ENCODE measurements around the gene GAS2L1.

Gene GAS2L1

DNA sequence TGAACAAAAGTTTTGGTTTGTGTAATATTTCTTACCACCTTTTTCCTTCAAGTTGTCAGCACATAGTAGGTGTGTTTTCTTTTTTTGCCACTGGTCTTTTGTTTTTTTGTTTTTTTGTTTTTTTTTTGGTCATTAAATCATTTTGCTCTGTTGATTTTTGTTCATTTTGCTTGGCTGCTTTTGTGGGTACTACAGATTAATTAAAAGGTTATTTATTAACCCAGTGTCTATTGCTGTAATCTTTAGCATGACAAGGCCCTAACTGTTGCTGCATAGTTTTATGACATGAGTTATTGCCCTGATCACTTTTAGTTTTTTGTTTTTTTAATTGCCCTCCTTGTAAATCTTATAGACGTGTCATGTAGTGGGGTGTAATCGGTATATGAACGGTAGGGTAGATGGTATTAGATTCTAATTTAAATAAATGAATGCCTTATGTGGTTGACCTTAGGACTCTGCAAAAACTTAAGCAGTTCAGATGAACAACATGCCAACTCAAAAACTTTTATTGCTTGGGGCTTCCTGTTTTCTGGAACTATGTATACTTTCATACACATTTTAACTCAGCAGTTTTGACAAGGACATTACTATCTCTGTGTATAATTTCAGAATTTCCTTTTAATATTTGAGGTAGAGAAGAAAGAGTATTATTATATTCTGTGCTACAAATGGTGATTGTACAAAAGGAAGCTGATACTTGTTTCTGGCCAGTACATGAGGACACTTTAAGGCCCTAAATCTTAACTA lies 30.5 kb upstream of the GAS2L1 start:
- ATAC-seq = no peak
- DNase-seq = no peak

- no peak for ATAC-seq
- no peak for DNase-seq
Observed at GRCh38 chr22:29277927-29278326, 28.5 kb upstream of the GAS2L1 start.

DNA sequence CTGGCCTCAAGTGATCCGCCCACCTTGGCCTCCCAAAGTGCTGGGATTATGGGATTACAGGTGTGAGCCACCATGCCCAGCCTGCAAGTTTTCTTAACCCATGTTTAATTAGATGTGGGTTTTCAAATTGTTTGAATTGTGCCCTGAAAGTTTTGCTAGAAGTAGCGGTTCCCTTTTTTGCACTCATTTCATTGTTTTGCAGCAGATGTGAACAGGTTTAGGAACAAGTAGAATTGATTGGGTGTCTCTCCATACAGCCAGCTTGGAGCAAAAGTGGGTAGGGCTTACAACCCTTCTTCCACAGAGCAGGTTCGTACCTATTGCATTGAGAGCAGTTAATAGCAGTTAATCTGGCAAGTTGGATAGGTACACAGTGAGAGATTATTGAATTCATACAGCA lies 22.3 kb upstream of the GAS2L1 start:
- DNase-seq (no peak), ATAC-seq (no peak)

DNA sequence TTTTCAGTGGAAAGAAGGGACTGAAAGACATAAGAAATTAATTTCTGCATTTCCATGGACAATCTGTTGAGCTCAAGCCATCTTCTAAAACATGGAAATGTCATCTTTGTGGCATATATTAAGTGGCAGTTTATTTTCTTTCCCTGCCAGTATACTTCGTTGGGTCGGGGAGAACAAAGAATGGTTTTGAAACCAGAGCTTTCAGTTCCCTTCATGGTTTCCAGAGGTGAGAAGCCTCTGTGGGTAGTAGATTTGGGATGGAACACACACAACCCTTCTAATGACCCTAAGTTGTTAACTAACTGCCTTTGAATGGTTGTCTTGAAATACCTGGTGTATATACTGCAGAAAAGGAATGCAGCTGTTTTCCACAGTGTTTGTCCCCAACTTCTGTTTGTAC lies 17.6 kb upstream of the GAS2L1 start:
- ATAC-seq (no peak), DNase-seq (no peak)

- ATAC-seq = no peak
- no peak for DNase-seq
Observed at GRCh38 chr22:29290061-29290460, 16.4 kb upstream of the GAS2L1 start.

DNA sequence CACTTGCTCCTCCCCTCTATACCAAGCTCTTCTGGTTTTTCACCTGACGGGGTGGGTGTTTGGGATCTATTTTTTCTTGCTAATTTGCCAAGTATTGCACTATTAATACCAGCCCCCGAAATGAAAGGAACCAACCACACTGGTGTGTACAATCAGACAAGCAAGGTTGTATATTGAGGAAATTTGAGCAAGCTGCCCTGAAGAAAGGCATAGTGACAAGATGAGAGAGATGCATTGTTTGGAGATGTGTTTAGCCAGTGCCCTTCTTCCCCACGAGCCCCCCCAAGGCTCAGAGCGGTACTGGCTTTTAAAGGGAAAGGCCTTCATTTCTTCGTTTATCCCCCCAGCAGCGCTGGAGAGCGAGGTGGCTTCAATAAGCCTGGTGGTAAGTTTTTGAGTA lies 15.2 kb upstream of the GAS2L1 start:
- DNase-seq (no peak), ATAC-seq (no peak)

DNA sequence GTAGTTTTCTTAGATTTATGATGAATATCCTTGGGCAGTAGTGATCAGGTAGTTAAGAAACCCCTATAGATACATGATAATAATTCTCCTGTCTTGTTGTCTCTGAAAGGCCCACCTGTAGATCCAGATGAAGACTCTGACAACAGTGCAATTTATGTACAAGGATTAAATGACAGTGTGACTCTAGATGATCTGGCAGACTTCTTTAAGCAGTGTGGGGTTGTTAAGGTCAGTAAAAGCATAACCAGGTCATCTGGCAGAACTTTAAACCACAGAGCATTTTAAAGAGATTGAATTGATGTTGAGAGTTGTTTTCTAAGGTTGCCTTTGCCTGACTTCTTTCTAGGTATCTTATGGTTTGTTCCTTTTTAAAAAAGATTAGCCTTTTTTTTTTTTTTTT lies 14.1 kb upstream of the GAS2L1 start:
- DNase-seq (no peak), ATAC-seq (no peak)

DNA sequence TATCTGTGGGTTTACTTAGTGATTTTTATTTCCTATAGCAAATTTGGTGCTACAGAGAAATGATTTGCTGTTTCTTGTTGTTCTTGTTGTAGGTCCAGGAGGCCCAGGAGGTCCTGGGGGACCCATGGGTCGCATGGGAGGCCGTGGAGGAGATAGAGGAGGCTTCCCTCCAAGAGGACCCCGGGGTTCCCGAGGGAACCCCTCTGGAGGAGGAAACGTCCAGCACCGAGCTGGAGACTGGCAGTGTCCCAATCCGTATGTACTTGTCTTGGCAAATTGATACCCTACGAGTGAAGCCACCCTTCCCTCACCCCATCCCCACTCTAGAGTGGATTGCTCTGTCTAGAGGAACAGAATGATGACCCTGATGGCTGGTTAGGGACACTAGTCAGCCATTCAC lies 7.8 kb upstream of the GAS2L1 start:
- ATAC-seq (no peak), DNase-seq (no peak)

GRCh38 chr22:29299136-29299900 lies 7.1 kb upstream of the GAS2L1 start:
- ATAC-seq (no peak), DNase-seq (no peak)

DNA sequence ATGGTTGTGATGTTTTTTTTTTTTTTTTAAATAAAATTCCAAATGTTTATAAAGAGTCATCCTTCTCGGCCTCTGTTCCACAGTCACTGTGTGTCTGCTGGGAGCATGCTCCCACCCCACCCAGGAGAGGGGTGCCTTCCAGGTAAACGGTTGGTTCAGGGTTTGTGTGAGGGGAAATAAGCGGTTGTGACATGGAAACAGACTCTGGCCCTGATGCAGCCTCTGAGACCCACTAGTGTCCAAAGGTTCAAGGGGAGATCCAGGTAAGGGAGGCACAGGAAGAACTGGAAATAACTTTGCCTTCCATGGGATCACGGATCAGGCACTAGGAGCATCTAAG lies 6.0 kb upstream of the GAS2L1 start:
- no peak for DNase-seq

DNA sequence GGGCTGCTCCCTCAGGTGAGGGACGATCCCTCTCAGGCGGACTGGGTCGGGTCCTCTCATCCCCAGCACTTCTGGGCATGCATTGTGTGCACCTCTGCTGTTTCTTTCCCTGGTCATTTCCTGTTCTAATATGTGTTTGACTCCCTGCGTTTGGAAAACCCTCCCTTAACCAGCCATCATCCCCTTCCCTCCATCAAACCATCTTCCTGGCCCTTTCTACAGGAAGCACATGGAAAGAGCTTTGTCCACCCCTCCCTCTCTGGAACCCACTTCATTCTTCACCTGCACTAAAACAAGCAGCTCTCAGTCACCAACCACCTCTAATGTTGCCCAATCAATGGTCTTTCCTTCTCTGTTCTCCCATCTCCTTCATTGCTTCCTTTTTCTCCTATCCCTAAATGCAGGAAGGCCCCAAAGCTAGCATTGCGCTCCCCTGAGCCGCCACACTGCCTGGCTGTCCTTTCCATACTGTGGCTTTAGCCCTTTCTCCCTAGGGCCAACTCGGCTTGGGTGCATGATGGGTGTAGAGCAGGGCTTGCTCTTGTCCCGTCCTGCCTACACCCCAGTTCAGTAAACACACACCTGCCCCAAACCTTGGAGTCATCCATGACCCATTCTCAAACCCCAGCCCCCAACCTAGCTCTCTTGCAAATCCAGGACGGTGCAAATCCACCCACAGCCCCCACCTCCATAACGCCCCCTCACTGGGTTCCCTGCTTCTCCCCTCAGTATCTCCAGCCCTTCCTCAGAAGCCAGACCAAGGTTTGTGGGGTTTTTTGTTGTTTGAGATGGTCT lies 5.4 kb upstream of the GAS2L1 start:
- ATAC-seq = no peak
- no peak for DNase-seq

More for the DNA sequence above, 6.0 kb upstream of the GAS2L1 start:
- no peak for ATAC-seq

- ATAC-seq (no peak), DNase-seq (no peak)
Observed at GRCh38 chr22:29301716-29302401, 4.6 kb upstream of the GAS2L1 start.

DNA sequence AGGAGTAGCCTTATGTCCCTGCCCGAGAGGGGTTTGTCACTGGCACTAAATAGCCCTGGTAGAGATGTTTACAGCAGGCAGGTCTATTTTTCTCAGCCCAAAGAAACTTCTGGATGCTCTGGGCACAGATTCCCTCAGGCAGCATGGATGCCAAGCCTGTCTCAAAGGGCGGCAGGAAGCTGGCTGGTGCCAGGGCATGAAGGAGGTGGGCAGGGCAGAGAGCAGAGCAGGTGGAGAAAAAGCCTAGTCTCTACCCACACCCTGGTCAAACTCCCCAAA lies 4.1 kb upstream of the GAS2L1 start:
- ATAC-seq (no peak), DNase-seq (no peak)

- no peak for ATAC-seq
- no peak for DNase-seq
Observed at GRCh38 chr22:29302681-29303465, 3.6 kb upstream of the GAS2L1 start.

DNA sequence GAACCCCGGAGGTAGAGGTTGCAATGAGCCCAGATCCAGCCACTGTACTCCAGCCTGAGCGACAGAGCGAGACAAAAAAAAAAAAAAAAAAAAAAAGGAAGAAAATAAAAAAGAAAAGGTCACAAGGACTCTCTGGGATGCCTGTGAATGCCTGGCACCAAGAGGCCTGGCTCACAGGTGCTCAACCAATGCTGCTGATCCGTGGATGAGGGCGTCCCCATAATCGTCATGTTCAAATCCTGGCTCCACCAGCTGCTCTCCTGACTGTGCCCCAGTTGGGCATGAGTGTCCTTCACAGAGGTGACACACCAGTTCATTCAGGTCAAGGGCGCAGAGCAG lies 645 bp upstream of the GAS2L1 start:
- no peak for DNase-seq
- no peak for ATAC-seq

GRCh38 chr22:29306835-29307595 lies 565 bp downstream of the GAS2L1 start:
- DNase-seq (peak; percentile 51), ATAC-seq (no peak)

GRCh38 chr22:29307596-29308147 lies 1.2 kb downstream of the GAS2L1 start:
- no peak for DNase-seq
- no peak for ATAC-seq

DNA sequence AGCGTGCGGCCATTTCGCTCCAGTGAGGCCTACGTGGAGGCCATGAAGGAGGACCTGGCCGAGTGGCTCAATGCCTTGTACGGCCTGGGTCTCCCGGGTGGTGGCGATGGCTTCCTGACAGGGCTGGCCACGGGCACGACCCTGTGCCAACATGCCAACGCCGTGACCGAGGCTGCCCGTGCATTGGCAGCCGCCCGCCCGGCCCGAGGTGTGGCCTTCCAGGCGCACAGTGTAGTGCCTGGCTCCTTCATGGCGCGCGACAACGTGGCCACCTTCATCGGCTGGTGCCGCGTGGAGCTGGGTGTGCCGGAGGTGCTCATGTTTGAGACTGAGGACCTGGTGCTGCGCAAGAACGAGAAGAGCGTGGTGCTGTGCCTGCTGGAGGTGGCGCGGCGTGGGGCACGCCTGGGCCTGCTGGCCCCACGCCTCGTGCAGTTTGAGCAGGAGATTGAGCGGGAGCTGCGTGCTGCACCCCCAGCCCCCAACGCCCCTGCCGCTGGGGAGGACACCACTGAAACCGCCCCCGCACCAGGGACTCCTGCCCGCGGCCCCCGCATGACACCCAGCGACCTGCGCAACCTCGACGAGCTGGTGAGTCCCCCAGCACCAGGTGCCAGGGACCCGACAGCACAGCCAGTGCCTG lies 1.8 kb downstream of the GAS2L1 start:
- ATAC-seq = no peak
- no peak for DNase-seq

DNA sequence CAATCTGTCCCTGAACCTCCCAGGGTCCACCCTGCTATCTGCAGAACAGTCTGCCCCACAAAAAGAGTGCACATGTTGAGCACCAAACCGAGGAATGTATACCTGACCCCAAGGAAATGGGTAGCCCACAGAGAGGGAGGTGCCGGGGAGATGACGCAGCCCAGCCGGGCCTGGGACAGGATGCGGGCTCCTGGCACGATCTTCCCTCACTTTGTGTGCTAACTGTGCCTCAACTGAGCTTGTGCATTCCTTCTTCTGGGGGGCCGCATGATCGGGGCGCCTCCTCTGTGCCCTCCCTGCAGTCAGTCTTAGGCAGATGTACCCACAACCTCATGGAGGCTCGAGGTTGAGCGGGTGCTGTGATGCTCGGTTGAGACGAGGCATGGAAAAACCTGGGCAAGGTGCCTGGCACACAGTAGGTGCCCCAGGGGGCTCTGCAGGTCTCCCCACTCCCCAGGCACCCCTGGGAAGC lies 2.4 kb downstream of the GAS2L1 start:
- DNase-seq (peak; percentile 46), ATAC-seq (peak; percentile 19)

DNA sequence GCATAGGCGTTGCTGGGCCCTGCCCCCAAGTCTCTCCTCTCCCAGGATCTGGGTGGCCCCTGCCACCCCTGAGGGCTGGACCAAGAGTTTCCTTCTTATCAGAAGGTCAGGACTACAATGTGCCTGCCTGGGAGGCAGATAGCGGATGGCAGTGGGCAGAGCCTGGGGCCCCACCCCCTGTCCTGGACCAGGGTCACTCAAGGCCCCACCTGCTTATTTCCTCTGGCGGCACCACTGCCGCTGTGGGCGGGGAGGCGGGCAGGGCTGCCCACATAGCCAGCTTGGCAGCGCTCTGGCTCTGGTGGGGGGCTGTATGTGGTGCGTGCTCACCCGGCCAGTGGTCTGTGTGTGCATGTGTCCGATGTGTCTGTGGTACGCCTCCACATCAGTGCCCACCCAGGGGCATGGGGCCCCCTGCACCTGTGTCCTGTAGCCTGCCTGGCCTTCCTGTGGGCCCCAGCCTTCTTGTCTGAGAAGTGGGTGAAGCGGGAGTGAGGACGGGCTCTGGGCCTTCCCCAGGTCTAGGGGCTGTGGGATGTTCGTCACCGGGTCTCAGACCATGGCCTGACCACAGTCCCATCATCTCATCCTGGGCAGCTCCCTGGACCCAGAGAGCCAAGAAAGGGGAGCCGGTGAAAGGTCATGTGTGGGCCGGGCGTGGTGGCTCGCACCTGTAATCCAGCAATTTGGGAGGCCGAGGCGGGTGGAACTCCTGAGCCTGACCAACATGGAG lies 3.0 kb downstream of the GAS2L1 start:
- ATAC-seq = no peak
- DNase-seq = no peak
